Activated CD4-positive, alpha-beta T cell treated with anti-CD3 and anti-CD28 coated beads, Interleukin-2, amount 10 ng/mL, durations not matched to agents 24 days and 14 days (primary cell): ENCODE data around the gene TBRG4. TPM values are rescaled to one million over a fixed set of nuclear protein-coding genes. Genes with fewer than 3 reads are reported as not detected.

Experiments used
- DNase-seq: peaks from one replicate; pipeline ENCODE4 v3.0.0; 2022
- H3K27ac Mint-ChIP-seq: one replicate; pipeline ENCODE4 v1.8.0; 2022; ENCODE audit warnings: mild to moderate bottlenecking, mixed read lengths
- H3K27me3 Mint-ChIP-seq: one replicate; pipeline ENCODE4 v1.8.0; 2022; ENCODE audit warnings: mixed read lengths
- H3K36me3 Mint-ChIP-seq: one replicate; pipeline ENCODE4 v1.8.0; 2022; ENCODE audit warnings: low read depth, mild to moderate bottlenecking, mixed read lengths
- H3K4me1 Mint-ChIP-seq: one replicate; pipeline ENCODE4 v1.8.0; 2021; ENCODE audit warnings: mixed read lengths
- H3K4me3 Mint-ChIP-seq: one replicate; pipeline ENCODE4 v1.8.0; 2022; ENCODE audit warnings: mild to moderate bottlenecking, moderate library complexity, mixed read lengths
- H3K9me3 Mint-ChIP-seq: one replicate; pipeline ENCODE4 v1.8.0; 2021; ENCODE audit warnings: mixed read lengths
- intact Hi-C: fragments of 100-400 bp; cut with micrococcal nuclease; formaldehyde crosslinking; loops from one replicate; pipeline ENCODE4 v1.15.1; 2023
- total RNA-seq: library from RNA; stranded (reverse); gene quantifications from 2 replicates; pipeline ENCODE4 v1.2.3, GENCODE V29; 2022

TBRG4 gene
- total RNA-seq, 1 donor from 2014 or later, result 192 TPM

GRCh38 chr7:45151131-45151684 is 39.7 kb upstream of the TBRG4 start:
- H3K4me3 Mint-ChIP-seq, result no peak overlapping the region
- H3K9me3 Mint-ChIP-seq, result no peaks in the 10 kb centered on the region
- H3K4me1 Mint-ChIP-seq, result no peaks in the 10 kb centered on the region
- no peak for DNase-seq
- no peak overlapping the region for H3K27ac Mint-ChIP-seq
- H3K27me3 Mint-ChIP-seq, result peaks cover 17% of the 10 kb centered on the region
- H3K36me3 Mint-ChIP-seq, result no peaks in the 10 kb centered on the region
- intact Hi-C loops, result no loop called here

GRCh38 chr7:45150199-45150598 is 38.7 kb upstream of the TBRG4 start:
- DNase-seq, result no peak
- Mint-ChIP-seq H3K27me3 (peaks cover 17% of the 10 kb centered on the region), H3K4me1 (no peaks in the 10 kb centered on the region), H3K36me3 (no peaks in the 10 kb centered on the region), H3K4me3 (no peak overlapping the region), H3K9me3 (no peaks in the 10 kb centered on the region), H3K27ac (no peak overlapping the region)
- intact Hi-C loops, result no loop called here

GRCh38 chr7:45149606-45150005 is 38.1 kb upstream of the TBRG4 start:
- no peaks in the 10 kb centered on the region for H3K9me3 Mint-ChIP-seq
- no peaks in the 10 kb centered on the region for H3K36me3 Mint-ChIP-seq
- intact Hi-C loops, result no loop called here
- no peak for DNase-seq
- H3K27ac Mint-ChIP-seq, result no peak overlapping the region
- no peaks in the 10 kb centered on the region for H3K4me1 Mint-ChIP-seq
- H3K27me3 Mint-ChIP-seq, result peaks cover 19% of the 10 kb centered on the region
- H3K4me3 Mint-ChIP-seq, result no peak overlapping the region

- H3K27ac Mint-ChIP-seq, result no peak overlapping the region
- no peaks in the 10 kb centered on the region for H3K4me1 Mint-ChIP-seq
- intact Hi-C loops, result no loop called here
- no peaks in the 10 kb centered on the region for H3K36me3 Mint-ChIP-seq
- H3K27me3 Mint-ChIP-seq, result peaks cover 27% of the 10 kb centered on the region
- H3K9me3 Mint-ChIP-seq, result no peaks in the 10 kb centered on the region
- no peak for DNase-seq
- H3K4me3 Mint-ChIP-seq, result no peak overlapping the region
These were observed 37.1 kb upstream of the TBRG4 start for GRCh38 chr7:45148653-45148973.

- Mint-ChIP-seq H3K27ac (no peak overlapping the region), H3K4me3 (no peak overlapping the region), H3K9me3 (no peaks in the 10 kb centered on the region), H3K36me3 (no peaks in the 10 kb centered on the region), H3K4me1 (no peaks in the 10 kb centered on the region), H3K27me3 (peaks cover 29% of the 10 kb centered on the region)
- DNase-seq, result no peak
- intact Hi-C loops, result no loop called here
These were observed 36.6 kb upstream of the TBRG4 start for GRCh38 chr7:45147858-45148652.

GRCh38 chr7:45146531-45147379 is 35.3 kb upstream of the TBRG4 start:
- Mint-ChIP-seq H3K9me3 (no peaks in the 10 kb centered on the region), H3K27ac (no peak overlapping the region), H3K27me3 (peaks cover 27% of the 10 kb centered on the region), H3K4me3 (no peak overlapping the region), H3K36me3 (no peaks in the 10 kb centered on the region), H3K4me1 (no peaks in the 10 kb centered on the region)
- intact Hi-C loops, result no loop called here
- no peak for DNase-seq

- no peaks in the 10 kb centered on the region for H3K36me3 Mint-ChIP-seq
- no peak overlapping the region for H3K4me3 Mint-ChIP-seq
- no peak for DNase-seq
- peaks cover under 1% of the 10 kb centered on the region for H3K4me1 Mint-ChIP-seq
- H3K27me3 Mint-ChIP-seq, result peaks cover 26% of the 10 kb centered on the region
- no peak overlapping the region for H3K27ac Mint-ChIP-seq
- H3K9me3 Mint-ChIP-seq, result no peaks in the 10 kb centered on the region
- intact Hi-C loops, result no loop called here
These were observed 34.4 kb upstream of the TBRG4 start for GRCh38 chr7:45145881-45146280.

GRCh38 chr7:45143616-45144015 is 32.1 kb upstream of the TBRG4 start:
- Mint-ChIP-seq H3K4me1 (peaks cover 3% of the 10 kb centered on the region), H3K9me3 (no peaks in the 10 kb centered on the region), H3K27me3 (peaks cover 17% of the 10 kb centered on the region), H3K27ac (no peak overlapping the region), H3K4me3 (no peak overlapping the region), H3K36me3 (no peaks in the 10 kb centered on the region)
- no peak for DNase-seq
- intact Hi-C loops, result no loop called here

- Mint-ChIP-seq H3K9me3 (no peaks in the 10 kb centered on the region), H3K36me3 (no peaks in the 10 kb centered on the region), H3K27ac (no peak overlapping the region), H3K4me1 (peaks cover 13% of the 10 kb centered on the region), H3K4me3 (no peak overlapping the region), H3K27me3 (peaks cover 13% of the 10 kb centered on the region)
- intact Hi-C loops, result no loop called here
- no peak for DNase-seq
These were observed 29.3 kb upstream of the TBRG4 start for GRCh38 chr7:45140827-45141226.

- intact Hi-C loops, result loop anchor here (5.0 kb wide), 2 partner anchors 216 to 281 kb away; no protein-coding TSS in a partner anchor
- DNase-seq, result no peak
- no peaks in the 10 kb centered on the region for H3K9me3 Mint-ChIP-seq
- peaks cover 4% of the 10 kb centered on the region for H3K27me3 Mint-ChIP-seq
- H3K4me1 Mint-ChIP-seq, result peaks cover 16% of the 10 kb centered on the region
- H3K27ac Mint-ChIP-seq, result no peak overlapping the region
- H3K4me3 Mint-ChIP-seq, result no peak overlapping the region
- H3K36me3 Mint-ChIP-seq, result no peaks in the 10 kb centered on the region
These were observed 27.2 kb upstream of the TBRG4 start for GRCh38 chr7:45138433-45139267.

- Mint-ChIP-seq H3K4me3 (no peak overlapping the region), H3K9me3 (no peaks in the 10 kb centered on the region), H3K27me3 (peaks cover 2% of the 10 kb centered on the region), H3K4me1 (peaks cover 16% of the 10 kb centered on the region), H3K27ac (no peak overlapping the region), H3K36me3 (no peaks in the 10 kb centered on the region)
- intact Hi-C loops, result loop anchor here (1.0 to 5.0 kb wide), 5 partner anchors 24 to 548 kb away; no protein-coding TSS in a partner anchor
- DNase-seq, result peak; percentile 91
These were observed 24.9 kb upstream of the TBRG4 start for GRCh38 chr7:45136106-45137060.

- H3K9me3 Mint-ChIP-seq, result no peaks in the 10 kb centered on the region
- H3K27ac Mint-ChIP-seq, result no peak overlapping the region
- intact Hi-C loops, result no loop called here
- H3K36me3 Mint-ChIP-seq, result no peaks in the 10 kb centered on the region
- peaks cover 12% of the 10 kb centered on the region for H3K4me1 Mint-ChIP-seq
- peaks cover 2% of the 10 kb centered on the region for H3K27me3 Mint-ChIP-seq
- H3K4me3 Mint-ChIP-seq, result no peak overlapping the region
- no peak for DNase-seq
These were observed 22.4 kb upstream of the TBRG4 start for GRCh38 chr7:45133877-45134276.

GRCh38 chr7:45133352-45133751 is 21.9 kb upstream of the TBRG4 start:
- no peak for DNase-seq
- H3K4me3 Mint-ChIP-seq, result no peak overlapping the region
- H3K27ac Mint-ChIP-seq, result no peak overlapping the region
- H3K36me3 Mint-ChIP-seq, result no peaks in the 10 kb centered on the region
- H3K27me3 Mint-ChIP-seq, result peaks cover 2% of the 10 kb centered on the region
- peaks cover 12% of the 10 kb centered on the region for H3K4me1 Mint-ChIP-seq
- intact Hi-C loops, result no loop called here
- H3K9me3 Mint-ChIP-seq, result no peaks in the 10 kb centered on the region
